Germinal center (tissue), 1 donor: ENCODE data around the gene HOXD11.

Experiments
- DNase-seq: peaks from one replicate; pipeline ENCODE4 v3.0.0; 2012; ENCODE audit warnings: mixed read lengths, low spot score

Gene HOXD11

GRCh38 chr2:176149481-176149938 is 42.4 kb downstream of the HOXD11 start:
- DNase-seq: no peak

- DNase-seq: no peak
Observed at GRCh38 chr2:176149939-176150583, 43.0 kb downstream of the HOXD11 start.

GRCh38 chr2:176150584-176151441 is 43.7 kb downstream of the HOXD11 start:
- DNase-seq: no peak

DNA sequence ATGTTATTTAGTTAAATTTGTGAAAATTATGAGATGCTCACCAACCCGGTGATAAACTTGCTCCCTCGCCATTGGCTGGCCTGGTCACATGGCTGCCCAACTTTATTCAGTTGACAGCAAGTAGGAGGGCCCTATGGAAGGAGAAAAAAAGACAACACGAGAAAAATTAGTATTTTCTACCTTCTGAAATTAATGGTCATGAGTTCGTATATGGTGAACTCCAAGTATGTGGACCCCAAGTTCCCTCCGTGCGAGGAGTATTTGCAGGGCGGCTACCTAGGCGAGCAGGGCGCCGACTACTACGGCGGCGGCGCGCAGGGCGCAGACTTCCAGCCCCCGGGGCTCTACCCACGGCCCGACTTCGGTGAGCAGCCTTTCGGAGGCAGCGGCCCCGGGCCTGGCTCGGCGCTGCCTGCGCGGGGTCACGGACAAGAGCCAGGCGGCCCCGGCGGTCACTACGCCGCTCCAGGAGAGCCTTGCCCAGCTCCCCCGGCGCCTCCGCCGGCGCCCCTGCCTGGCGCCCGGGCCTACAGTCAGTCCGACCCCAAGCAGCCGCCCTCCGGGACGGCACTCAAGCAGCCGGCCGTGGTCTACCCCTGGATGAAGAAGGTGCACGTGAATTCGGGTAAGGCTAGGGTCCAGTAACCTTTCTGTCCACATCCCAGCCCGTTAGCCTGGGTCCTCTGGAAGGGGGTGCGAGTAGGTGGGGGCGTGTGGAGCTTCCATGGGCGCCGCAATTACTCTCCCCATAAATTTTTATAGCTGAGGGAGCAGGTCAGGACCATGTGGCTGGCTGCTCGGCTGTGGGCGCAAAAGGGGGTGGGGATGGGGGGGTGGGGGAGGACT is 44.6 kb downstream of the HOXD11 start, which contains the start of gene HOXD4:
HOXD4 (plus strand) TSS at position 109 of the 846 bp plus-strand sequence; CDS start at position 193, 84 bp downstream.
- no peak for DNase-seq

- DNase-seq: no peak
Observed at GRCh38 chr2:176152350-176153181, 45.5 kb downstream of the HOXD11 start.

- DNase-seq: no peak
Observed at GRCh38 chr2:176154576-176155252, 47.6 kb downstream of the HOXD11 start.

DNA sequence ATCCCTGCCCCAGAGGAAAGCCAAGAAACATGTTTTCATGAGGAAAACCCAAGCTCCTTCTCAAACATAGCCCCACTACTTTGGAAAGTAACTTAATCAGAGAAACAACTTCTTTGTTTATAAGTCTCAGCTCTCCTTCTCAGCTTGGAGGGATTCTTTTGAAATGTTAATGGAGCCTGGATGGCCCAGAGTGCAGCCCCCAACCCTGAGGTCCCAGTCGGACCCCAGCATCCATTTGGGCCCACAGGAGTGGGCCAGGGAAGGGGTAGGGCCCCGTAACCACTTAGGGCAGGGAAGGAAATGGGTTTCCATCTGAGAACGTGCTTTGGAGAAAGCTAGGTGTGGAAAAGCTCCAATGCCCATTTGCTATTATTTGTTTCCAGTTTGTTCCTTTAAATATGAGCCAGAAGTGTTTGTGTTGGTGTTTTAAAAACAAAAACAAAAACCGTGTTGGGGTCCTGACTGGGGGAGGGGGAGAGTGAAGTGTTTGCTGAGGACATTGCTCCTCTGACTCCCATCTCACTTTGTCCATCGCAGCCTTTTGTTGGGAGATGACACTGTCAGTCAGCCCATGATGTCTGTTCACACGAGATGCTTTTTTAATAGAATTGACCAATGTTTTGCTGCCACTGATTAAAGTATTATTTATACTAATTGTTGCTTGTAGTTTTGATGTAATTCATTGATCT is 48.4 kb downstream of the HOXD11 start:
- DNase-seq: no peak

DNA sequence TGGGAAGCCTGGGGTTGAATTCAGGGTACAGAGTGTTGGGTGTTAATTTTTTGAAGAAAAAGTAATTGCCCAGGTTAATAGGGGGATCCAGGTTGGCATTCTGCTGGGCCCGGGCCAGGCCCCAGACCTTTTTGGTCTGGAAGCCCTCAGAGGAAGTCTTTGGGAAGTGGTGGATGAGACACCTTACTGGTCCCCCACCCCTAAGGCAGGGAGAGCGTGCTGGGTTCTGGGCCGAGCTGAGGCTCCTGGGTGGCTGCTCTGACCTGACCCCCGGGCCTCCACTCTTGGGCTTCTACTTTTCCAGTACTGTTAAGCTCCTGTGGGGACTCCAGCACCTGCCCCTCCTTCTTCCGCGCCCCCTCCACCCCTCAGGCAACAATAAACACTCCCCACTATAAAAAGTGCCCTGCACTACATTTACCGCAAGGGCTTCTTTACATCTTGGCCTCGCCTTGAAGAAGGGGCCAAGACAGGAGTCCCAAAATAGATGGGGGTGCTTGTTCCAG is 49.3 kb downstream of the HOXD11 start:
- DNase-seq: no peak

DNA sequence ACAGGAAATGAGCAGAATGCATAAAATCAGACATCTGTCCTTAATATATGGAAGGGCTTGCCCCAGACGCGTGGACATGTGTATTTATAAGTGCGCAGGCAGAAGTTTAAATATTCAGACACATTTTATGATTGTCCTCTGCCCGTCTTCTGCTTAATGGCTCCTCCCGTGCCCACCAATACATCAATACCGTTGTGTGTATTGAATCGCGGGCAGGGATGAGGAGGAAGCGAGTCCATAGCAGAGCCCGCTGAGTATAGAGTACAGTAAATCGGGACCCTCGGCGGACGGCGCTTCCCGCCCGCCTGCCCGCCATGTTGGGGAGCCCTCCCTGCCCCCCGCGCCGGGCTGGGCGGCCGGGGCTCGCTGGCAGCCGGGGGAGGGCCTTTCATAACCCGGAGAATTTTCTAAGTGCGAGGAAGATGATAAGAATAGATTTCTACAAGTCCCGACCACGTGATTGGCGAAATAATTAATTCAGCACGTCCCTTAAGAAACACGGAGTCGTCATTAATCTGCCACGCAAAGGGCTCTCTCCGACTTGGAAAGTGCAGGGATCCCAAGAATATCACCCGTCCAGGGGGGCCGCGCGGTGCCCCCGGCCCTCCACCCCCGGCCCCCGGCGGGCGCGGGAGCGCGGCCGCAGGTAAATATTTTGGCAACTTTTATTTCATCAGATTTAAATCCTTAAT is 49.9 kb downstream of the HOXD11 start, which contains the start of gene HOXD3:
HOXD3 (plus strand) TSS at position 501 of the 692 bp plus-strand sequence. CDS start 11,808 bp downstream, outside the sequence.
- no peak for DNase-seq

GRCh38 chr2:176157499-176158185 is 50.6 kb downstream of the HOXD11 start:
- no peak for DNase-seq

- no peak for DNase-seq
Observed at GRCh38 chr2:176158186-176158591, 51.1 kb downstream of the HOXD11 start.

GRCh38 chr2:176158855-176159662 is 52.0 kb downstream of the HOXD11 start:
- DNase-seq: no peak
